ENCODE results near the gene CHST2.
"Not testable (repeated sequence)": the region's sequence is repeated elsewhere in the genome, so short reads cannot be mapped to it uniquely, and the experiment has no call there.

CHST2 gene

GRCh38 chr3:143165211-143165610 is 45.6 kb downstream of the CHST2 start:
- H3K27me3 ChIP-seq (ENCODE audit: control insufficient read depth, low read length), result no peaks in the 10 kb centered on the region
- H3K36me3 ChIP-seq (ENCODE audit: control insufficient read depth, low read length), result no peaks in the 10 kb centered on the region
- H3K9me3 ChIP-seq (ENCODE audit: control insufficient read depth, insufficient read depth, low read length), result no peaks in the 10 kb centered on the region
- H3K9me2 ChIP-seq (replicated peaks; ENCODE audit: control insufficient read depth, low read length), result no peaks in the 10 kb centered on the region
- no peaks in the 10 kb centered on the region for H3F3A ChIP-seq (ENCODE audit: control insufficient read depth, insufficient read depth)
- H3K4me3 ChIP-seq (ENCODE audit: low read length), result no peak overlapping the region
- no peak overlapping the region for H3K27ac ChIP-seq (ENCODE audit: low read depth, low read length)
- H3K79me2 ChIP-seq (ENCODE audit: control insufficient read depth, low read length), result no peaks in the 10 kb centered on the region
- H4K20me1 ChIP-seq (ENCODE audit: control insufficient read depth, insufficient read depth, low read depth, low read length), result no peaks in the 10 kb centered on the region
- no peak for TF ChIP-seq EZH2phosphoT487 (IDR thresholded peaks at IDR 0.05; ENCODE audit: borderline replicate concordance, low read length)
- TF ChIP-seq CTCF (IDR thresholded peaks at IDR 0.05; ENCODE audit: low read depth, low read length, poor library complexity, severe bottlenecking), result no peak
- peaks cover 25% of the 10 kb centered on the region for H3K4me1 ChIP-seq (ENCODE audit: control insufficient read depth, low read length)
- no peak overlapping the region for H3K4me2 ChIP-seq (ENCODE audit: low read length)

GRCh38 chr3:143165612-143166285 is 46.2 kb downstream of the CHST2 start:
- H4K20me1 ChIP-seq (ENCODE audit: control insufficient read depth, insufficient read depth, low read depth, low read length); H3K27ac ChIP-seq (ENCODE audit: low read depth, low read length); H3K9me3 ChIP-seq (ENCODE audit: control insufficient read depth, insufficient read depth, low read length); H3K79me2 ChIP-seq (ENCODE audit: control insufficient read depth, low read length); H3K27me3 ChIP-seq (ENCODE audit: control insufficient read depth, low read length); H3K4me2 ChIP-seq (ENCODE audit: low read length); H3K4me3 ChIP-seq (ENCODE audit: low read length); H3K9me2 ChIP-seq (replicated peaks; ENCODE audit: control insufficient read depth, low read length); H3K36me3 ChIP-seq (ENCODE audit: control insufficient read depth, low read length); H3F3A ChIP-seq (ENCODE audit: control insufficient read depth, insufficient read depth): not testable (repeated sequence)
- peaks cover 30% of the 10 kb centered on the region for H3K4me1 ChIP-seq (ENCODE audit: control insufficient read depth, low read length)

- no peaks in the 10 kb centered on the region for H3K36me3 ChIP-seq (ENCODE audit: control insufficient read depth, low read length)
- H3K9me3 ChIP-seq (ENCODE audit: control insufficient read depth, insufficient read depth, low read length), result no peaks in the 10 kb centered on the region
- H3K9me2 ChIP-seq (replicated peaks; ENCODE audit: control insufficient read depth, low read length), result no peaks in the 10 kb centered on the region
- H3F3A ChIP-seq (ENCODE audit: control insufficient read depth, insufficient read depth), result no peaks in the 10 kb centered on the region
- TF ChIP-seq EZH2phosphoT487 (IDR thresholded peaks at IDR 0.05; ENCODE audit: borderline replicate concordance, low read length), result no peak
- no peak for TF ChIP-seq CTCF (IDR thresholded peaks at IDR 0.05; ENCODE audit: low read depth, low read length, poor library complexity, severe bottlenecking)
- H3K79me2 ChIP-seq (ENCODE audit: control insufficient read depth, low read length), result no peaks in the 10 kb centered on the region
- H3K4me1 ChIP-seq (ENCODE audit: control insufficient read depth, low read length), result peaks cover 37% of the 10 kb centered on the region
- no peak overlapping the region for H3K4me3 ChIP-seq (ENCODE audit: low read length)
- no peaks in the 10 kb centered on the region for H4K20me1 ChIP-seq (ENCODE audit: control insufficient read depth, insufficient read depth, low read depth, low read length)
- no peak overlapping the region for H3K4me2 ChIP-seq (ENCODE audit: low read length)
- no peak overlapping the region for H3K27ac ChIP-seq (ENCODE audit: low read depth, low read length)
- H3K27me3 ChIP-seq (ENCODE audit: control insufficient read depth, low read length), result no peaks in the 10 kb centered on the region
Observed at GRCh38 chr3:143166376-143166775, 46.8 kb downstream of the CHST2 start.

- Histone ChIP-seq H3K4me2 (ENCODE audit: low read length) (no peak overlapping the region), H3K36me3 (ENCODE audit: control insufficient read depth, low read length) (no peaks in the 10 kb centered on the region), H3K9me3 (ENCODE audit: control insufficient read depth, insufficient read depth, low read length) (peaks cover 9% of the 10 kb centered on the region; the same call in 1 of the 2 replicates), H3F3A (ENCODE audit: control insufficient read depth, insufficient read depth) (no peaks in the 10 kb centered on the region), H3K27me3 (ENCODE audit: control insufficient read depth, low read length) (no peaks in the 10 kb centered on the region), H3K79me2 (ENCODE audit: control insufficient read depth, low read length) (no peaks in the 10 kb centered on the region), H3K27ac (ENCODE audit: low read depth, low read length) (no peak overlapping the region), H3K9me2 (replicated peaks; ENCODE audit: control insufficient read depth, low read length) (no peaks in the 10 kb centered on the region), H3K4me3 (ENCODE audit: low read length) (no peak overlapping the region), H4K20me1 (ENCODE audit: control insufficient read depth, insufficient read depth, low read depth, low read length) (no peaks in the 10 kb centered on the region), H3K4me1 (ENCODE audit: control insufficient read depth, low read length) (peaks cover 54% of the 10 kb centered on the region)
- TF ChIP-seq CTCF (IDR thresholded peaks at IDR 0.05; ENCODE audit: low read depth, low read length, poor library complexity, severe bottlenecking) (no peak), EZH2phosphoT487 (IDR thresholded peaks at IDR 0.05; ENCODE audit: borderline replicate concordance, low read length) (no peak)
Observed at GRCh38 chr3:143167969-143168854, 48.6 kb downstream of the CHST2 start.
